Neural progenitor cell (in vitro differentiated cells): Measurements from ENCODE around the gene SCAI.

Experiments
- CTCF ChIP-seq: fragments of 200-600 bp; sonication (generic); IDR thresholded peaks from 2 replicates; pipeline ENCODE4 v1.5.1; 2017; ENCODE audit warnings: antibody characterized with exemption, mild to moderate bottlenecking
- EZH2 ChIP-seq: fragments of 200-600 bp; sonication (generic); IDR thresholded peaks from 2 replicates; pipeline ENCODE4 v1.6.1; 2017; ENCODE audit warnings: antibody characterized with exemption, mild to moderate bottlenecking, moderate library complexity

- TF ChIP-seq CTCF (no peak), EZH2 (no peak)
Observed at GRCh38 chr9:125131778-125132177, 11.6 kb downstream of the SCAI start.
